CD4-positive, alpha-beta T cell treated with Interleukin-2 at 100 ng/mL for 4 hours (primary cell): ENCODE measurements around the gene ALB.
"Not testable (repeated sequence)": the region's sequence is repeated elsewhere in the genome, so short reads cannot be mapped to it uniquely, and the experiment has no call there.

Source experiments
- DNase-seq: peaks from one replicate; pipeline ENCODE4 v3.0.0-alpha.2; 2020; ENCODE audit warnings: low spot score

Gene ALB

DNA sequence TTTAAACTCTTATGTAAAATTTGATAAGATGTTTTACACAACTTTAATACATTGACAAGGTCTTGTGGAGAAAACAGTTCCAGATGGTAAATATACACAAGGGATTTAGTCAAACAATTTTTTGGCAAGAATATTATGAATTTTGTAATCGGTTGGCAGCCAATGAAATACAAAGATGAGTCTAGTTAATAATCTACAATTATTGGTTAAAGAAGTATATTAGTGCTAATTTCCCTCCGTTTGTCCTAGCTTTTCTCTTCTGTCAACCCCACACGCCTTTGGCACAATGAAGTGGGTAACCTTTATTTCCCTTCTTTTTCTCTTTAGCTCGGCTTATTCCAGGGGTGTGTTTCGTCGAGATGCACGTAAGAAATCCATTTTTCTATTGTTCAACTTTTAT lies at the start of gene ALB:
Gene ALB (plus strand): TSS at position 246 of the 400 bp plus-strand sequence. CDS start 41 bp downstream, at position 287.
- DNase-seq: no peak

DNA sequence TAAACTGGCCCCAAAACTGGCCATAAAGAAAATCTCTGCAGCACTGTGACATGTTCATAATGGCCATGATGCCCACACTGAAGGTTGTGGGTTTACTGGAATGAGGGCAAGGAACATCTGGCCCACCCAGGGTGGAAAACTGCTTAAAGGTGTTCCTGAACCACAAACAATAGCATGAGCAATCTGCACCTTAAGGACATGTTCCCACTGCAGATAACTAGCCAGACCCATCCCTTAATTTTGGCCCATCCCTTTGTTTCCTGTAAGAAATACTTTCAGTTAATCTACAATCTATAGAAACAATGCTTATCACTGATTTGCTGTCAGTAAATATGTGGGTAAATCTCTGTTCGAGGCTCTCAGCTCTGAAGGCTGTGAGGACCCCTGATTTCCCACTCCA lies 46.9 kb upstream of the ALB start:
- DNase-seq: not testable (repeated sequence)

DNA sequence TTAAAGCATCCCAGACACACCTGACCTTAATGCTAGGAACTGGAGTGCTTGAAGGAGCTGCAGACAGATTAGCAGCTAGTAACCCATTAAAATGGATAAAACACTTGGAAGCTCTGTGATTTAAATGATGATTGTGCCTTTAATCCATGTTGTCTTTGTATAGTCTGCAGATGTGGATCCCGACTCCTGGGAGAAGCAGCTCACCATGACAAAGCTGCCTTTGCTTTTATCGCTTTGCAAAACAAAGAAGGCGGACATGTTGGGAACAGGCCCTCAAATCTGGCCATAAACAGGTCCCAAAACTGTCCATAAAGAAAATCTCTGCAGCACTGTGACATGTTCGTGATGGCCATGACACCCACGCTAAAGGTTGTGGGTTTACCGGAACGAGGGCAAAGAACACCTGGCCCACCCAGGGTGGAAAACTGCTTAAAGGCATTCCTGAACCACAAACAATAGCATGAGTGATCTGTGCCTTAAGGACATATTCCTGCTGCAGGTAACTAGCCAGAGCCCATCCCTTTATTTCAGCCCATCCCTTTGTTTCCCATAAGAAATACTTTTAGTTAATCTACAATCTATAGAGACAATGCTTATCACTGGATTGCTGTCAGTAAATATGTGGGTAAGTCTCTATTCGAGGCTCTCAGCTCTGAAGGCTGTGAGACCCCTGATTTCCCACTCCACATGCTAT lies 34.4 kb upstream of the ALB start:
- not testable (repeated sequence) for DNase-seq

DNA sequence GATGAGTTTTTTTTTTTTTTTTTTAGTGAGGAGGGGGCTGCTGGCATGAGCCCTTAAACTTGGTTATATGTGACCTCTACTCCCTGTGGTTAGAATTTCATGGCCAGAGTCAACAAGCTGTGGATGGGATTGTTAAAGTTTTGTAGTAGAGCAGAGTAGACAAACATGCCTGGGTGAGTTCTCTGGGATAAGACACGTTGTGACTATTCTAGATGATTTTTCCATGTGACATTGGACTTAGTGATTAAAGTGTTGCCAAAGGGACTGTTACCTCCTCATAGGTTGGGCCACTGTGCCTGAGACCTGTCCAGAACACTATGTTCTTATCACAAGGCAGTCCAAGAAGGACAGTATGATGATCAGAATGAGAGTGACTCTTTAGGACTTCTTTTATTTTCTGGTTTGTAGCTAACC lies 28.8 kb upstream of the ALB start:
- no peak for DNase-seq

DNA sequence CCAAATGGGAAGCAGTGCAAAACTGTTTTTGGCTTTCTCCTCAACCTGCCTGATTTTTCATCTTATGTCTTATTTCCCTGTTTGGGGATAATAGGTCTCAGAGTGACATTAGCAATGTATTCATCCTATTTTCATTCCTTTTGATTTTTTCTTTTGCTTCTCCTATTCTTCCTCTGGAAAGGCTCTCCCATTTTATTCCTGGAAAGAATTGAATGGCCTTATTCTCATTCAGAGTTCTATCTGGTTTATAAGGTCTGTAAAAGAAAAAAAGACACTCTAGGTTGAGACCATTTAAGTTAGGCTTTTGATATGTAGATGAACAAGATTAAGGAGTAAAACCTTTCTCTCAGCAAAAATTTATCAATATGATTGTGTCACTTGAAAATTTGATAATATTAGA lies 27.8 kb upstream of the ALB start:
- no peak for DNase-seq

DNA sequence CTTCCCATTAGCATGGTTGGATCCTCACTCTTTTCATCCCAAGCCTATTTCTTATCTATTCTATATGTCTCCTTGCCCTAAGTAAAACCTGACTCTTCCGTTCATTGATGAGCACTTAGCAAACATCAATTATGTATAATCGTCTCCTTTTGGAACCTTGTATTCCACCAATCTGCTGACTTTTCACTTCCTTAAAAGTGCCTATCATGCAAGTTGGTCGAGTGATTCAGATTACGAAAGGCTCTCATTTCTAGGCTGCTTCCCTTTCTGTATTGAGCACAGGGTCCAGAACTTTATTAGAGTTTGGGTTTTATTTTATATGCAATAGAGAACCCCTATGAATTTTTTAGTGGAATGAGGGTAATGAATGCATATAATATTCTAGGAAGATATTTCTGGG lies 27.1 kb upstream of the ALB start:
- no peak for DNase-seq

DNA sequence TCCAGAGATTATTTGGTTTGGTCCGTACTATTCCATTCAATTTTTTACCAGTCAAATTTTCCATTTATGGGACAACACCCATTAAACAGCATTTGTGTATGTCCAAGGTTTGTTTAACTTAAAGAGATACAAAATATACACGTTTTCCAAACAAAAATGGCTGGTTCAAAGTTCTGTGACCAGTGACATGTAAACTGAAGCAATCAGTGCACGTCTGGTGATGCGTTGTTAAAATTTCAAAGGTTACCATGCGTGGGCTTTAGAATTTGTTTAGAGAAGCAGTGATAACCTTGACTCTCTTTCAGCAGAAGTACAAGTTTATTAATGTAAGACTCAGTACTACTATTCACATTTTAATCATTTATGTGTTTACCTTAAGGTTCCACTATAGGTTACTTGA lies 25.2 kb upstream of the ALB start:
- DNase-seq: no peak

DNA sequence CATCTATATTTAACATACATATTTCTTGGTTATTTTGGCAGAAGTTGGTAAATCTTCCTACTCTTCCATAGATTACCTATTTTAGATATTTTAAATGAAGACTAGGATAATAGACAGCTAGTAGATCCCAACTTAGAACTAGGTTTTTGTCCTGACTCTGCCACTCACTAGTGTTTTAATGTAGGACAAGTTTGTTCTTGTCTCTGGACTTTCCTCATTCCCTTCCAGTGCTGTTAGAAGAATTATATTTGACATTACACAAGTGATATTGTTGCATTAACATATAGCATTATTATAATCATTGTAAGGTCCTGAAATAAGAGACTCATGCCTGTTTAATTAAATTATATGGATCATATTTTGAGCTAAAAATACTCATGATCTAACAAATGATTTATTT lies 24.1 kb upstream of the ALB start:
- no peak for DNase-seq

DNA sequence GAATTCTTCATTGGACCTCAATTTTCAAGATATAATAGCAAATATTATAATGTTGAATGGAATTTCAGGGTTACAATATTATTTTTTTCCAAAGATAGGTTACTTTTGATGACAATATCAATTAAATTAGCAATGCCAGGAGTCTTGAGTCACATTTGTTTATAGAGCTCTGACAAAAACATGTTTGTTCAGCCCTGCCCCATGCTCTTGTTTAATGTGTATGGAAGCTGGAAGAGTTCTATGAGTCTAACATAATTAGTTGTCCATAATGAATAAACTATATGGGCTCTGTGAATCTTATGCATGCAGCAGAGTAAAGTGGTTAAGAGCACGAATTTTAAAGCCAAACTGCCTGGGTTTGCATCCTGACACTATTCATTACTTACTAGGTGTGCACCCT lies 22.9 kb upstream of the ALB start:
- no peak for DNase-seq

DNA sequence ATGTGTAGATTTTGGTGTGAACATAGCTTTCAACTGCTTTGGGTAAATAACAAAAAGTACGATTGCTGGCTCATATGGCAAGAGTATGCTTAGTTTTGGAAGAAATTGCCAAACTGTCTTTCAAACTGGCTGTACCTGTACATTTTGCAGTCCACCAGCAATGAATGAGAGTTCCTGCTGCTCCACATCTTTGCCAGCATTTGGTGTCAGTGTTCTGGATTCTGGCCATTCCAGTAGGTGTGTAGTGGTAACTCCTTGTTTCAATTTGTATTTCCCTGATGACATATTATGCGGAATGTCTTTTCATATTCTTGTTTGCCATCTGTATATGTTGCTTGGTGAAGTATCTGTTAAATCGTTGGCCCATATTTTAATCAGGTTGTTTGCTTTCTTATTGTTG lies 20.6 kb upstream of the ALB start:
- DNase-seq: no peak

DNA sequence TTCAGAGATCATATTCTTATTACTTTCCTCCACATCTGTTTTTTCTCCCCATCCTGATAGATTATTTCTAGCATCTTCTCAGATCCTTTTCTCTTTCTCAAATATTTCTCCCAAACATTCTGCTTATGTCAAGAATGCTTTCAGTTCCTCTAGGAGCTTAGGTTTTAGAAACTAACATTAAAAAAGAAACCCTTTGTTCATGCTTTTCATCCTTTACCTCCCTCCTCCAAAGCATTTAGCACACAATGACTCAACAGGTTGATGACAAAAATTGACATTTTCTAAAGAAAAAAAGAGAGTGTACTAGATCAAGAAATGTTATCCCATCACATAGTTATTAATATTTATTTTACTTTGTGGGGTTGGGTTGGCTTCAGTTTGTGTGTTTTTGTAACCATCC lies 16.5 kb upstream of the ALB start:
- no peak for DNase-seq

DNA sequence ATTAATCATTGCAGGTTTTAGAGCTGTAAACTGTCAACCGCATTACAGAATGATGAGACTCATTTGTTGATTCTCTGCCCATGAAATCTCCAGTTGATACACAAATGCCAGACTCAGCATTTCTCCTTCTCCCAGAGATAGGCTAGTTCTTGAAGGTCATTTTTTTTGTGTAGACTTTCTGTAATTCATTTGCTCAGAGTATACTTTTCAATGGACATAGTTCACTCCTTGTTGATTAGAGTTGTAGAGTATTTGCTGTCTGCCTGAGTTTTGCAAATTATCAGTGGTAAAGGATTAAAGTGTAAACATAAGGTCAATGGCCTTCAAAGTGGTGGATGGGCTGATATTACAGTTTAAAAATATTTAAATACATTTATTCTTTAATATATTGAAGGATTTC lies 15.2 kb upstream of the ALB start:
- DNase-seq: no peak

DNA sequence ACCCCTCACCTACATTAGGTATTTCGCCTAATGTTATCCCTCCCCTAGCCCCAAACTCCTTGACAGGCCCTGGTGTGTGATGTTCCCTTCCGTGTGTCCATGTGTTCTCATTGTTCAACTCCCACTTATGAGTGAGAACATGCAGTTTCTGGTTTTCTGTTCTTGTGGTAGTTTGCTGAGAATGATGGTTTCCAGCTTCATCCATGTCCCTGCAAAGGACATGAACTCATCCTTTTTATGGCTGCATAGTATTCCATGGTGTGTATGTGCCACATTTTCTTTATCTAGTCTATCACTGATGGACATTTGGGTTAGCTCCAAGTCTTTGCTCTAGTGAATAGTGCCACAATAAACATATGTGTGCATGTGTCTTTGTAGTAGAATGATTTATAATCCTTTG lies 14.4 kb upstream of the ALB start:
- not testable (repeated sequence) for DNase-seq

DNA sequence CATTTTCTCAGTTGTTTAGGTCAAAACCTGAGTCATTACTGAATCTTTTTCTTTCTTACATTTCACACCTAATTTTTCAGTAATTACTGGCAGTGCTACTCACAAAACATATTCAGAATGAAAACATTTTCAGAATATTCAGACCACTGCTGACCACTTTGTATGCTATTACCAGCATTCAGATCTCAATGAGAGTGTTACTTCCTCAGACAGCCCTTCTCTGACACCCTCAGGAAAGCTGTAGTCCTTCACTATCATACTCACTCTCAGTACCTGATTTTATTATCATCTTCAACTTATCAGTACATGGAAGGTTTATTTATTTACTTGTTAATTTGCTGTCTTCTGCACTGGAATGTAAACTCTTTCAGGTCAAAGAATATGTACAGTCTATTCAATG lies 12.3 kb upstream of the ALB start:
- no peak for DNase-seq

DNA sequence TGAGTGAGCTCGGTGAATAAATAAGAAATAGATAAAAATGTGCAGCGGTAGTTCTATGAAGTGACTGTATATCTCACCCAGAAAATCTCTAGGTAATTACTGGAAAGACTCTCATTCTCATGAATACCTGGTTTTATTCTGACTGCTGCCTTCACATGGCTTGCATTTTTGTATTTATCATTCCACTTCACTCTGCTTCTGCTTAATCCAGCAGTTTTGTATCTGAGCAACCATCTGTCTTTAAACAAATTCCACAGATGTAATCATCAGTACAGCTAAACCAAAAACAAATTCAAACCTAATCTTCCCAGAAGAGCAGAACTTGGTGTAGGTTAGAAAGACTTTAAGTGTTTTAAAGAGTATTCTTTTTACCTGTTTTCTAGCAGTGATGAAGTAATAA lies 11.2 kb upstream of the ALB start:
- DNase-seq: no peak

DNA sequence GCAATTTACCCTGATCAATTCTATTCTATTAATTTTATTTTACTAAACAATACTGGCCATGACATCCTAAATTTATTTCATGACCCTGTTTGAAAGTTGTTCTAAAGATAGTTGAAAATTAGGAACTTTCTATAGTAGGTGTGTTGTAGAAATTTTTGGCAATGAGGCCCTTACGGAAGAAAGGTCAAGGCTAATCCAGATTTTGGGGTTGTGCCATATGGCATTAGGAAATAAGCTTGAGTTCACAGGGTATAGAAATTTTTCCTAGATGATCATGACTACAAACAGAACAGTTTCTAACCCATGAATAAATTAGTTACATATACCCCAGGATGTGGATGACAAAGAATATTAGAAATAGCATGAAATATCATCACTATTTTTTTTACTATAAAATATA lies 7.8 kb upstream of the ALB start:
- no peak for DNase-seq

DNA sequence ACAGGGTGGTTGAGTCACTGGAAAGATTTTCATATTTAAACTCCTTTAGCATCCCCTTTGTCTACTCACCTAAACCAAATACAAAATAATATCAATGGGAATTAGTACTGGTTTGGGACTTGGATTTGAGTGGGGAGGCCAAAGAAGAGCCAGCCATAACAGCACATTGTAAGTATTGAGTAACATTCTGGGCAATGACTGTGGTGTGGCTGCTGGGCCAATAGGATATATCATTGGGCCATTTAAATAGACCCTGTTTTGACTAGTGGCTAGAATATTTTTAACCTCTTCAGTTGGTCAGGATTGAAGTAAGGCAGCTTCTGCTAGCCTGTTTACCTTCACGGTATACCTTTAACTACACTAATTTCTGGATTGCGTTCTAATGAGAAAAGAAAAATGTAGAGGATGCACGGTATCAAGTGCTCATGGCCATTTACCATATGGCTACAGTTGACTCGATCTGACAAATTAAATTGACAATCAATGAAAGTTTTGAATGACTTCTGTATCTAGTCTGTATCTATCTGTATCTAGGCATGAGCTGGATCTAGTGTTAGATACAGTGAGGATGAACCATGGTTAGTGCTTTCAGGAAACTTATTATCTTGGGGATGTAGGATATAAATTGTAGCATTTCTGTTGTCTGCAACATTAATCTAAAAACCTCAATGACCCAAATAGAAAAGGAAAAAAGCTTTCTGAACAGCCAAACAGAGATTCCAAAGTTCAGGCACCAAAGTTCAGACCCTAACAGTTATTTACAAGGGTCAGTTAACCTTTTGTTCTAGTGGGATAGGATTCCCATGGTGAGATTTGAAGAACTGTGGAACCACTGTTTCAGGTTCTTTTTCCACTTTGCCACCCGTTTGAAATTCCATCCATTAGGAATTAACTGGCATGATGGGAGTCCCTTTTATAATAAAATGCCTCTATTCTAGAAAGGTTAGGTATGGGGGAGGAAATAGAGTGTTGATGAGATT lies 6.8 kb upstream of the ALB start:
- DNase-seq: no peak

DNA sequence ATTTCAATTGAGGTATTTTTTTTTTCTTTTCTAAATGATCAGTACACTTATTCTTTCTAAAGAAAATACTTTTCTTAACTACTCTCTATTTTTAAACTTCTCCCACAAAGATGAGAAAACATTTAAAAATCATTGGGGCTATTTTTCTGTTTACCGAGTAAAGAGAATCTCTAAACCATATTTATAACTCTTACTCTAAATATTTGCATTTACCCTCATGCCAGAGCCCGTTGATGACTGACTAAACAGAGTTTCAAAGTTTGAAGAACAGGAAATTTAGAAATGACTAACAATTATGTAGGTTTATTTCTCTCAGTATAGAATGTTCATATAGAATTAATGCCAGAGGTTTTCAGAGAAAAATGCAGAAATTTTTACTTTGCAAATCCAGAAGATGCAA lies 2.7 kb upstream of the ALB start:
- DNase-seq: no peak

DNA sequence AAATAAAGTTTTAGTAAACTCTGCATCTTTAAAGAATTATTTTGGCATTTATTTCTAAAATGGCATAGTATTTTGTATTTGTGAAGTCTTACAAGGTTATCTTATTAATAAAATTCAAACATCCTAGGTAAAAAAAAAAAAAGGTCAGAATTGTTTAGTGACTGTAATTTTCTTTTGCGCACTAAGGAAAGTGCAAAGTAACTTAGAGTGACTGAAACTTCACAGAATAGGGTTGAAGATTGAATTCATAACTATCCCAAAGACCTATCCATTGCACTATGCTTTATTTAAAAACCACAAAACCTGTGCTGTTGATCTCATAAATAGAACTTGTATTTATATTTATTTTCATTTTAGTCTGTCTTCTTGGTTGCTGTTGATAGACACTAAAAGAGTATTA lies 370 bp downstream of the ALB start:
- no peak for DNase-seq

DNA sequence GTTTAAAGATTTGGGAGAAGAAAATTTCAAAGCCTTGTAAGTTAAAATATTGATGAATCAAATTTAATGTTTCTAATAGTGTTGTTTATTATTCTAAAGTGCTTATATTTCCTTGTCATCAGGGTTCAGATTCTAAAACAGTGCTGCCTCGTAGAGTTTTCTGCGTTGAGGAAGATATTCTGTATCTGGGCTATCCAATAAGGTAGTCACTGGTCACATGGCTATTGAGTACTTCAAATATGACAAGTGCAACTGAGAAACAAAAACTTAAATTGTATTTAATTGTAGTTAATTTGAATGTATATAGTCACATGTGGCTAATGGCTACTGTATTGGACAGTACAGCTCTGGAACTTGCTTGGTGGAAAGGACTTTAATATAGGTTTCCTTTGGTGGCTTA lies 1.1 kb downstream of the ALB start:
- no peak for DNase-seq

DNA sequence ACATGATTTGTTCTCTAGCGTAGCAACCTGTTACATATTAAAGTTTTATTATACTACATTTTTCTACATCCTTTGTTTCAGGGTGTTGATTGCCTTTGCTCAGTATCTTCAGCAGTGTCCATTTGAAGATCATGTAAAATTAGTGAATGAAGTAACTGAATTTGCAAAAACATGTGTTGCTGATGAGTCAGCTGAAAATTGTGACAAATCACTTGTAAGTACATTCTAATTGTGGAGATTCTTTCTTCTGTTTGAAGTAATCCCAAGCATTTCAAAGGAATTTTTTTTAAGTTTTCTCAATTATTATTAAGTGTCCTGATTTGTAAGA lies 2.4 kb downstream of the ALB start:
- DNase-seq: no peak

DNA sequence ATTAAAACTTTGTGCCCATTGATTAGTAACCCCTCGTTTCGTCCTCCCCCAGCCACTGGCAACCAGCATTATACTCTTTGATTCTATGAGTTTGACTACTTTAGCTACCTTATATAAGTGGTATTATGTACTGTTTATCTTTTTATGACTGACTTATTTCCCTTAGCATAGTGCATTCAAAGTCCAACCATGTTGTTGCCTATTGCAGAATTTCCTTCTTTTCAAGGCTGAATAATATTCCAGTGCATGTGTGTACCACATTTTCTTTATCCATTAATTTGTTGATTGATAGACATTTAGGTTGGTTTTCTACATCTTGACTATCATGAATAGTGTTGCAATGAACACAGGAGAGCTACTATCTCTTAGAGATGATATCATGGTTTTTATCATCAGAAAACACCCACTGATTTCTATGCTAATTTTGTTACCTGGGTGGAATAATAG lies 3.2 kb downstream of the ALB start:
- DNase-seq: no peak

DNA sequence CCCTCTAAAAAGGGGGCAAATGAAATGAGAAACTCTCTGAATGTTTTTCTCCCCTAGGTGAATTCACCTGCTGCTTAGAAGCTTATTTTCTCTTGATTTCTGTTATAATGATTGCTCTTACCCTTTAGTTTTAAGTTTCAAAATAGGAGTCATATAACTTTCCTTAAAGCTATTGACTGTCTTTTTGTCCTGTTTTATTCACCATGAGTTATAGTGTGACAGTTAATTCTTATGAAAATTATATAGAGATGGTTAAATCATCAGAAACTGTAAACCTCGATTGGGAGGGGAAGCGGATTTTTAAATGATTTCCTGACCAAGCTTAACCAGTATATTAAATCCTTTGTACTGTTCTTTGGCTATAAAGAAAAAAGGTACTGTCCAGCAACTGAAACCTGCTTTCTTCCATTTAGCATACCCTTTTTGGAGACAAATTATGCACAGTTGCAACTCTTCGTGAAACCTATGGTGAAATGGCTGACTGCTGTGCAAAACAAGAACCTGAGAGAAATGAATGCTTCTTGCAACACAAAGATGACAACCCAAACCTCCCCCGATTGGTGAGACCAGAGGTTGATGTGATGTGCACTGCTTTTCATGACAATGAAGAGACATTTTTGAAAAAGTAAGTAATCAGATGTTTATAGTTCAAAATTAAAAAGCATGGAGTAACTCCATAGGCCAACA lies 4.2 kb downstream of the ALB start:
- DNase-seq: no peak
